HEK293 (cell line): ENCODE results near the gene NEGR1.

Source experiments
- CTCF ChIA-PET: fragments of 350-600 bp; formaldehyde crosslinking; extraction: SDS; loops from one replicate; lab custom pipeline; 2021; ENCODE audit warnings: antibody characterized with exemption; lab: Yijun Ruan, JAX
- POLR2A ChIA-PET: fragments of 300-600 bp; formaldehyde crosslinking; extraction: SDS; loops from one replicate; lab custom pipeline; 2020; ENCODE audit warnings: antibody characterized with exemption, inconsistent platforms; lab: Yijun Ruan, JAX
- H3K27ac ChIP-seq: fragments of 200-500 bp; sonication (Bioruptor generic); 2 replicates; pipeline ENCODE4 v1.5.1; 2014; ENCODE audit warnings: low read depth, low read length, control low read depth, inconsistent platforms; ENCODE audit errors: extremely low read depth
- H3K36me3 ChIP-seq, 2 experiments: fragments of 200-500 bp in 1 of 2; sonication (Bioruptor generic) in 1 of 2; 1 replicate in 1 of 2; 2 replicates in 1 of 2; pipeline ENCODE4 v1.5.1; 2014 to 2017; ENCODE audit warnings: inconsistent platforms in 2 of 2, low read length in 2 of 2; ENCODE audit not compliant: control insufficient read depth in 2 of 2, insufficient read depth in 1 of 2
- H3K4me1 ChIP-seq: fragments of 200-500 bp; sonication (Bioruptor generic); 2 replicates; pipeline ENCODE4 v1.5.1; 2014; ENCODE audit warnings: mild to moderate bottlenecking, low read length, inconsistent platforms; ENCODE audit not compliant: control insufficient read depth, insufficient read depth
- H3K4me3 ChIP-seq: 2 replicates; pipeline ENCODE4 v1.5.1; 2011; ENCODE audit warnings: low read depth, mild to moderate bottlenecking, control low read depth, low read length, moderate library complexity
- H3K9me3 ChIP-seq: fragments of 200-500 bp; sonication (Bioruptor generic); 2 replicates; pipeline ENCODE4 v1.5.1; 2014; ENCODE audit warnings: low read depth, low read length, inconsistent platforms; ENCODE audit not compliant: control insufficient read depth, insufficient read depth
- FEZF1 ChIP-seq: fragments of 450-650 bp; formaldehyde crosslinking; IDR thresholded peaks from 2 replicates; pipeline ENCODE4 v1.5.1; 2016; ENCODE audit warnings: missing biosample characterization, missing genetic modification characterization
- GFI1B ChIP-seq: fragments of 450-650 bp; formaldehyde crosslinking; IDR thresholded peaks from 2 replicates; pipeline ENCODE4 v1.5.1; 2016; ENCODE audit warnings: missing biosample characterization, missing genetic modification characterization
- REPIN1 ChIP-seq: fragments of 450-650 bp; formaldehyde crosslinking; IDR thresholded peaks from 2 replicates; pipeline ENCODE4 v1.5.1; 2017; ENCODE audit warnings: missing biosample characterization, missing genetic modification characterization, low read depth
- SALL2 ChIP-seq: fragments of 450-650 bp; formaldehyde crosslinking; IDR thresholded peaks from 2 replicates; pipeline ENCODE4 v1.5.0; 2017; ENCODE audit warnings: missing biosample characterization, mild to moderate bottlenecking, missing genetic modification characterization, borderline replicate concordance
- ZBTB21 ChIP-seq: fragments of 450-650 bp; formaldehyde crosslinking; IDR thresholded peaks from 2 replicates; pipeline ENCODE4 v1.5.1; 2017; ENCODE audit warnings: missing biosample characterization, missing genetic modification characterization
- ZNF292 ChIP-seq: fragments of 450-650 bp; formaldehyde crosslinking; IDR thresholded peaks from 2 replicates; pipeline ENCODE4 v1.5.1; 2016; ENCODE audit warnings: low read depth, missing biosample characterization, missing genetic modification characterization, borderline replicate concordance
- ZNF324 ChIP-seq: fragments of 450-650 bp; formaldehyde crosslinking; IDR thresholded peaks from 2 replicates; pipeline ENCODE4 v1.5.1; 2016; ENCODE audit warnings: missing biosample characterization, missing genetic modification characterization
- ZNF48 ChIP-seq: fragments of 450-650 bp; formaldehyde crosslinking; IDR thresholded peaks from 2 replicates; pipeline ENCODE4 v1.5.1; 2016; ENCODE audit warnings: missing biosample characterization, missing genetic modification characterization
- ZNF555 ChIP-seq: fragments of 450-650 bp; formaldehyde crosslinking; conservative IDR thresholded peaks from 2 replicates; pipeline ENCODE4 v1.5.1; 2017; ENCODE audit warnings: missing biosample characterization, mild to moderate bottlenecking, missing genetic modification characterization, inconsistent platforms
- ZNF600 ChIP-seq: fragments of 450-650 bp; formaldehyde crosslinking; IDR thresholded peaks from 2 replicates; pipeline ENCODE4 v1.5.1; 2016; ENCODE audit warnings: missing biosample characterization, missing genetic modification characterization
- ZNF777 ChIP-seq: fragments of 450-650 bp; formaldehyde crosslinking; IDR thresholded peaks from 2 replicates; pipeline ENCODE4 v1.5.1; 2017; ENCODE audit warnings: missing biosample characterization, missing genetic modification characterization, borderline replicate concordance
- ZNF830 ChIP-seq: fragments of 450-650 bp; IDR thresholded peaks from 2 replicates; pipeline ENCODE4 v1.5.0; 2018; ENCODE audit warnings: missing biosample characterization, missing genetic modification characterization, low read depth, mild to moderate bottlenecking, moderate library complexity
- ZXDB ChIP-seq: fragments of 450-650 bp; formaldehyde crosslinking; IDR thresholded peaks from 2 replicates; pipeline ENCODE4 v1.5.1; 2016; ENCODE audit warnings: missing biosample characterization, missing genetic modification characterization
- TF ChIP-seq, protein P1 (sequence below): fragments of 450-650 bp; formaldehyde crosslinking; conservative IDR thresholded peaks from 2 replicates; pipeline ENCODE4 v1.5.1; 2016; ENCODE audit warnings: low read depth, missing biosample characterization, missing genetic modification characterization
- TF ChIP-seq, protein P2 (sequence below): fragments of 450-650 bp; formaldehyde crosslinking; IDR thresholded peaks from 2 replicates; pipeline ENCODE4 v1.5.1; 2016; ENCODE audit warnings: missing biosample characterization, missing genetic modification characterization
- TF ChIP-seq, protein P3 (sequence below): fragments of 450-650 bp; formaldehyde crosslinking; IDR thresholded peaks from 2 replicates; pipeline ENCODE4 v1.5.1; 2016; ENCODE audit warnings: missing biosample characterization, missing genetic modification characterization, borderline replicate concordance
- TF ChIP-seq, protein P4 (sequence below): fragments of 450-650 bp; formaldehyde crosslinking; IDR thresholded peaks from 2 replicates; pipeline ENCODE4 v1.5.1; 2016; ENCODE audit warnings: missing biosample characterization, missing genetic modification characterization
- TF ChIP-seq, protein P5 (sequence below): fragments of 450-650 bp; formaldehyde crosslinking; IDR thresholded peaks from 2 replicates; pipeline ENCODE4 v1.5.1; 2016; ENCODE audit warnings: missing biosample characterization, missing genetic modification characterization
- TF ChIP-seq, protein P6 (sequence below): fragments of 450-650 bp; formaldehyde crosslinking; IDR thresholded peaks from 2 replicates; pipeline ENCODE4 v1.5.1; 2016; ENCODE audit warnings: missing biosample characterization, missing genetic modification characterization

The NEGR1 gene

DNA sequence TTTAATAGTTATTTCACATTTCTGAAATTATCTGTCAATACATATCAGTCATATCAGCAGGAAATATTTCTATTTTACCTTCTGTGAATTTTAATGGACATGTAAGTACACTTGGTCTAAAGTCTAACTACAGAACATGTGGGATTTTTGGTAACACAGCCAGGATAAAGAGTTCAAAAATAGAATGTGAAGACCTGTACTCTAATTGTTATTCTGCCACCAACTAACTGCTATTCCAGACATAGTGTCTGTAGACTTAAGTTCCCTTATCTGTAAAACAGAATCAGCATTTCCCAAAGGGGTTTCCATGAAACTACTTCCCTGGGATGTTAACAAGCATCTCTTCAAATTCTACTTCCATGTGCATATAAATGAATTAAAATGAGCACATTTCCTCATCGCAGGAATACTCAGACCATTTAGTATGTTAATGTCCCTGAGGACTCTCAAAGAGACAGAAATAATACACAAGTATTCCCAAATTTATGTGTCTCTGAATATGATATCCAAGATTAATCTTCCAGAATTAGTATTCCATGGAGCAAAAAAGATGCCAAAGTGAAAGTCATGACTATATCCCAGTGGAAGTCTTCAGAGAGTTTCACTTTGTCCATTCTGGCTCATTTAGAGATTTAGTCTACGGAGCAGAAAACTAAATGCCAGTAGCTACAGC lies 325.6 kb downstream of the NEGR1 start:
- Histone ChIP-seq H3K9me3 (no peaks in the 10 kb centered on the region), H3K27ac (no peak overlapping the region), H3K36me3 (no peaks in the 10 kb centered on the region), H3K4me3 (no peak overlapping the region), H3K4me1 (no peaks in the 10 kb centered on the region)
- CTCF ChIA-PET = no interaction called here
- POLR2A ChIA-PET = no interaction called here
- TF ChIP-seq, protein P1, sequence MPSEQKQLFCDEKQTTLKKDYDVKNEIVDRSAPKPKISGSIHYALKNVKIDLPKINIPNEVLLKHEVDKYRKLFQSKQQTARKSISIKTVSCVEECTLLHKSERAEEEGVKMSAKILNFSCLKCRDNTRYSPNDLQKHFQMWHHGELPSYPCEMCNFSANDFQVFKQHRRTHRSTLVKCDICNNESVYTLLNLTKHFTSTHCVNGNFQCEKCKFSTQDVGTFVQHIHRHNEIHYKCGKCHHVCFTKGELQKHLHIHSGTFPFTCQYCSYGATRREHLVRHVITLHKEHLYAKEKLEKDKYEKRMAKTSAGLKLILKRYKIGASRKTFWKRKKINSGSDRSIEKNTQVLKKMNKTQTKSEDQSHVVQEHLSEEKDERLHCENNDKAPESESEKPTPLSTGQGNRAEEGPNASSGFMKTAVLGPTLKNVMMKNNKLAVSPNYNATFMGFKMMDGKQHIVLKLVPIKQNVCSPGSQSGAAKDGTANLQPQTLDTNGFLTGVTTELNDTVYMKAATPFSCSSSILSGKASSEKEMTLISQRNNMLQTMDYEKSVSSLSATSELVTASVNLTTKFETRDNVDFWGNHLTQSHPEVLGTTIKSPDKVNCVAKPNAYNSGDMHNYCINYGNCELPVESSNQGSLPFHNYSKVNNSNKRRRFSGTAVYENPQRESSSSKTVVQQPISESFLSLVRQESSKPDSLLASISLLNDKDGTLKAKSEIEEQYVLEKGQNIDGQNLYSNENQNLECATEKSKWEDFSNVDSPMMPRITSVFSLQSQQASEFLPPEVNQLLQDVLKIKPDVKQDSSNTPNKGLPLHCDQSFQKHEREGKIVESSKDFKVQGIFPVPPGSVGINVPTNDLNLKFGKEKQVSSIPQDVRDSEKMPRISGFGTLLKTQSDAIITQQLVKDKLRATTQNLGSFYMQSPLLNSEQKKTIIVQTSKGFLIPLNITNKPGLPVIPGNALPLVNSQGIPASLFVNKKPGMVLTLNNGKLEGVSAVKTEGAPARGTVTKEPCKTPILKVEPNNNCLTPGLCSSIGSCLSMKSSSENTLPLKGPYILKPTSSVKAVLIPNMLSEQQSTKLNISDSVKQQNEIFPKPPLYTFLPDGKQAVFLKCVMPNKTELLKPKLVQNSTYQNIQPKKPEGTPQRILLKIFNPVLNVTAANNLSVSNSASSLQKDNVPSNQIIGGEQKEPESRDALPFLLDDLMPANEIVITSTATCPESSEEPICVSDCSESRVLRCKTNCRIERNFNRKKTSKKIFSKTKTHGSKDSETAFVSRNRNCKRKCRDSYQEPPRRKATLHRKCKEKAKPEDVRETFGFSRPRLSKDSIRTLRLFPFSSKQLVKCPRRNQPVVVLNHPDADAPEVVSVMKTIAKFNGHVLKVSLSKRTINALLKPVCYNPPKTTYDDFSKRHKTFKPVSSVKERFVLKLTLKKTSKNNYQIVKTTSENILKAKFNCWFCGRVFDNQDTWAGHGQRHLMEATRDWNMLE = no peak
- TF ChIP-seq ZBTB21 (tag by site-specific recombination) (no peak), ZNF292 (tag by site-specific recombination) (no peak), REPIN1 (no peak), SALL2 (tag by site-specific recombination) (no peak), ZNF777 (tag by site-specific recombination) (no peak), ZNF830 (tag by site-specific recombination) (no peak), ZXDB (tag by site-specific recombination) (no peak), ZNF600 (tag by site-specific recombination) (no peak), ZNF48 (tag by site-specific recombination) (no peak), GFI1B (no peak), FEZF1 (tag by site-specific recombination) (no peak), ZNF324 (tag by site-specific recombination) (no peak)
- TF ChIP-seq, protein P2, sequence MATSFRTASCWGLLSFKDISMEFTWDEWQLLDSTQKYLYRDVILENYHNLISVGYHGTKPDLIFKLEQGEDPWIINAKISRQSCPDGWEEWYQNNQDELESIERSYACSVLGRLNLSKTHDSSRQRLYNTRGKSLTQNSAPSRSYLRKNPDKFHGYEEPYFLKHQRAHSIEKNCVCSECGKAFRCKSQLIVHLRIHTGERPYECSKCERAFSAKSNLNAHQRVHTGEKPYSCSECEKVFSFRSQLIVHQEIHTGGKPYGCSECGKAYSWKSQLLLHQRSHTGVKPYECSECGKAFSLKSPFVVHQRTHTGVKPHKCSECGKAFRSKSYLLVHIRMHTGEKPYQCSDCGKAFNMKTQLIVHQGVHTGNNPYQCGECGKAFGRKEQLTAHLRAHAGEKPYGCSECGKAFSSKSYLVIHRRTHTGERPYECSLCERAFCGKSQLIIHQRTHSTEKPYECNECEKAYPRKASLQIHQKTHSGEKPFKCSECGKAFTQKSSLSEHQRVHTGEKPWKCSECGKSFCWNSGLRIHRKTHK (tag by site-specific recombination) = no peak
- TF ChIP-seq, protein P3, sequence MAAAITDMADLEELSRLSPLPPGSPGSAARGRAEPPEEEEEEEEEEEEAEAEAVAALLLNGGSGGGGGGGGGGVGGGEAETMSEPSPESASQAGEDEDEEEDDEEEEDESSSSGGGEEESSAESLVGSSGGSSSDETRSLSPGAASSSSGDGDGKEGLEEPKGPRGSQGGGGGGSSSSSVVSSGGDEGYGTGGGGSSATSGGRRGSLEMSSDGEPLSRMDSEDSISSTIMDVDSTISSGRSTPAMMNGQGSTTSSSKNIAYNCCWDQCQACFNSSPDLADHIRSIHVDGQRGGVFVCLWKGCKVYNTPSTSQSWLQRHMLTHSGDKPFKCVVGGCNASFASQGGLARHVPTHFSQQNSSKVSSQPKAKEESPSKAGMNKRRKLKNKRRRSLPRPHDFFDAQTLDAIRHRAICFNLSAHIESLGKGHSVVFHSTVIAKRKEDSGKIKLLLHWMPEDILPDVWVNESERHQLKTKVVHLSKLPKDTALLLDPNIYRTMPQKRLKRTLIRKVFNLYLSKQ (tag by site-specific recombination) = no peak
- TF ChIP-seq, protein P4, sequence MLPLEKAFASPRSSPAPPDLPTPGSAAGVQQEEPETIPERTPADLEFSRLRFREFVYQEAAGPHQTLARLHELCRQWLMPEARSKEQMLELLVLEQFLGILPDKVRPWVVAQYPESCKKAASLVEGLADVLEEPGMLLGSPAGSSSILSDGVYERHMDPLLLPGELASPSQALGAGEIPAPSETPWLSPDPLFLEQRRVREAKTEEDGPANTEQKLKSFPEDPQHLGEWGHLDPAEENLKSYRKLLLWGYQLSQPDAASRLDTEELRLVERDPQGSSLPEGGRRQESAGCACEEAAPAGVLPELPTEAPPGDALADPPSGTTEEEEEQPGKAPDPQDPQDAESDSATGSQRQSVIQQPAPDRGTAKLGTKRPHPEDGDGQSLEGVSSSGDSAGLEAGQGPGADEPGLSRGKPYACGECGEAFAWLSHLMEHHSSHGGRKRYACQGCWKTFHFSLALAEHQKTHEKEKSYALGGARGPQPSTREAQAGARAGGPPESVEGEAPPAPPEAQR = no peak

DNA sequence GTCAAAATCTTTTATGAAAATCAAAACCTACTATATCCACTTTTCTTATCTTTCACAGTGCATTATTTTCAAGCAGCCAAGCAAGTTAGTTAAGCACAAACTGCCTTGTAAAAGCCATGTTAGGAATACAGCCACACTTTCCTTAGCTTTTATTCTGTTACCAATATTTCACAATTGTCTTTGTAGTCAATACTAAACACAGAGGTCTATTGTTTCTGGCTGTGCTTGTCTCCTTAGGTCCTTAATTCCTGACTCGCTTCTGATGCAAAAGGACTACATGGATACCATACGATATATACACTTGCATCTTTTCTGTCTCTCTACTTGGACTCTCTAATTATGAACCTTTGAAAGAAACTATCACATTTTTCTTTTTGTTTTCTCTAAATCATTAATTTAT lies 331.8 kb downstream of the NEGR1 start:
- CTCF ChIA-PET = no interaction called here
- Histone ChIP-seq H3K27ac (no peak overlapping the region), H3K4me3 (no peak overlapping the region), H3K4me1 (no peaks in the 10 kb centered on the region), H3K36me3 (no peaks in the 10 kb centered on the region), H3K9me3 (no peaks in the 10 kb centered on the region)
- POLR2A ChIA-PET = no interaction called here
- no peak for TF ChIP-seq ZNF555 (tag by site-specific recombination)
- TF ChIP-seq, protein P5, sequence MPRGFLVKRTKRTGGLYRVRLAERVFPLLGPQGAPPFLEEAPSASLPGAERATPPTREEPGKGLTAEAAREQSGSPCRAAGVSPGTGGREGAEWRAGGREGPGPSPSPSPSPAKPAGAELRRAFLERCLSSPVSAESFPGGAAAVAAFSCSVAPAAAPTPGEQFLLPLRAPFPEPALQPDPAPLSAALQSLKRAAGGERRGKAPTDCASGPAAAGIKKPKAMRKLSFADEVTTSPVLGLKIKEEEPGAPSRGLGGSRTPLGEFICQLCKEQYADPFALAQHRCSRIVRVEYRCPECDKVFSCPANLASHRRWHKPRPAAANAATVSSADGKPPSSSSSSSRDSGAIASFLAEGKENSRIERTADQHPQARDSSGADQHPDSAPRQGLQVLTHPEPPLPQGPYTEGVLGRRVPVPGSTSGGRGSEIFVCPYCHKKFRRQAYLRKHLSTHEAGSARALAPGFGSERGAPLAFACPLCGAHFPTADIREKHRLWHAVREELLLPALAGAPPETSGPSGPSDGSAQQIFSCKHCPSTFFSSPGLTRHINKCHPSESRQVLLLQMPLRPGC (tag by site-specific recombination) = no peak
- TF ChIP-seq, protein P6, sequence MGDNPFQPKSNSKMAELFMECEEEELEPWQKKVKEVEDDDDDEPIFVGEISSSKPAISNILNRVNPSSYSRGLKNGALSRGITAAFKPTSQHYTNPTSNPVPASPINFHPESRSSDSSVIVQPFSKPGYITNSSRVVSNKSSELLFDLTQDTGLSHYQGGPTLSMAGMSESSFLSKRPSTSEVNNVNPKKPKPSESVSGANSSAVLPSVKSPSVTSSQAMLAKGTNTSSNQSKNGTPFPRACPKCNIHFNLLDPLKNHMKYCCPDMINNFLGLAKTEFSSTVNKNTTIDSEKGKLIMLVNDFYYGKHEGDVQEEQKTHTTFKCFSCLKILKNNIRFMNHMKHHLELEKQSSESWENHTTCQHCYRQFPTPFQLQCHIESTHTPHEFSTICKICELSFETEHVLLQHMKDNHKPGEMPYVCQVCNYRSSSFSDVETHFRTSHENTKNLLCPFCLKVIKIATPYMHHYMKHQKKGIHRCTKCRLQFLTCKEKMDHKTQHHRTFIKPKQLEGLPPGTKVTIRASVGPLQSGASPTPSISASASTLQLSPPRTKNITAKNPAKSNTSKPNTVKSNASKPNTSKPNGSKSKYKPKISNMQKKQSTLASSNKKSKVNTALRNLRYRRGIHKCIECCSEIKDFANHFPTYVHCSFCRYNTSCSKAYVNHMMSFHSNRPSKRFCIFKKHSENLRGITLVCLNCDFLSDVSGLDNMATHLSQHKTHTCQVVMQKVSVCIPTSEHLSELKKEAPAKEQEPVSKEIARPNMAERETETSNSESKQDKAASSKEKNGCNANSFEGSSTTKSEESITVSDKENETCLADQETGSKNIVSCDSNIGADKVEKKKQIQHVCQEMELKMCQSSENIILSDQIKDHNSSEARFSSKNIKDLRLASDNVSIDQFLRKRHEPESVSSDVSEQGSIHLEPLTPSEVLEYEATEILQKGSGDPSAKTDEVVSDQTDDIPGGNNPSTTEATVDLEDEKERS (tag by site-specific recombination) = no peak
